Stimulated activated CD4-positive, alpha-beta T cell treated with anti-CD3 and anti-CD28 coated beads, Interleukin-15, amount 100 ng/mL, for 48 hours (primary cell): ENCODE results near the gene PTGES3.

ENCODE experiments used
- DNase-seq, 2 donors: peaks; one replicate each; pipeline ENCODE4 v3.0.0-alpha.2; 2020; ENCODE audit warnings: low read depth in 2 of 2

PTGES3 gene

DNA sequence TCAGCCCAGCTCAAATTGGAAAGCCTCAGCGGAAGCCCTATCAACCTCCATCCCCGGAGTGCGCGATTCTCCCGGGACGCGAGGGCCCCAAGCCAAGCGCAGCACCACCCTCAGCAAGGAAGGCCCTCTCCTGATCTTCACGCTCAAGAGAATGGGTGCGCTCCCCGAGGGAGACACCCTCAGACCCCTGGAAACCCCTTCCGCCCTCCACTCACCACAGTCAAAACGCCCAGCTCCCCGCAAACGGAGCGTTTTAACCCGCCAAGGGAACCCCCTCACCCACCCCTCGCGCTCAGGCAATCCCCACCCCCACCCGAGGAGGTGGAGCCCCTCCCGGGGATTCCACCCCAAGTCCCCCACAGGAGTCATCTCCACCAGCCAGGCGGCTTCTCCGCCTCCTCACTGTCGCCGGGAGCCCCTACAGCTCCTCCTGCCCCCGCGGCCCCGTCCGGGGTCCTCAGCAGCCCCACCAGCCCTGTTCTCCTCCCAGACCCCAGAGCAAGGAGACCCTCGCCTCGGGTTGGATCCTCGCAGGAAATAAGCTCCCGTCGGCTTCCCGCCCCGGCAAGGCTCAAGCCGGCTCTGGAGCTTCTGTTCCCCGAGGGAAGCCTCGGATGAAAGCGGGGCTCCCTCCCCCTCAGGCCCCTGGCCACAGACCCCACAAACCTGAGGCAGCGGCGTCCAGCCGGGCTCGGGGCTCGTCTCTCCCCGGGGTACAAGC is 58.5 kb downstream of the PTGES3 start:
- no peak for DNase-seq

DNA sequence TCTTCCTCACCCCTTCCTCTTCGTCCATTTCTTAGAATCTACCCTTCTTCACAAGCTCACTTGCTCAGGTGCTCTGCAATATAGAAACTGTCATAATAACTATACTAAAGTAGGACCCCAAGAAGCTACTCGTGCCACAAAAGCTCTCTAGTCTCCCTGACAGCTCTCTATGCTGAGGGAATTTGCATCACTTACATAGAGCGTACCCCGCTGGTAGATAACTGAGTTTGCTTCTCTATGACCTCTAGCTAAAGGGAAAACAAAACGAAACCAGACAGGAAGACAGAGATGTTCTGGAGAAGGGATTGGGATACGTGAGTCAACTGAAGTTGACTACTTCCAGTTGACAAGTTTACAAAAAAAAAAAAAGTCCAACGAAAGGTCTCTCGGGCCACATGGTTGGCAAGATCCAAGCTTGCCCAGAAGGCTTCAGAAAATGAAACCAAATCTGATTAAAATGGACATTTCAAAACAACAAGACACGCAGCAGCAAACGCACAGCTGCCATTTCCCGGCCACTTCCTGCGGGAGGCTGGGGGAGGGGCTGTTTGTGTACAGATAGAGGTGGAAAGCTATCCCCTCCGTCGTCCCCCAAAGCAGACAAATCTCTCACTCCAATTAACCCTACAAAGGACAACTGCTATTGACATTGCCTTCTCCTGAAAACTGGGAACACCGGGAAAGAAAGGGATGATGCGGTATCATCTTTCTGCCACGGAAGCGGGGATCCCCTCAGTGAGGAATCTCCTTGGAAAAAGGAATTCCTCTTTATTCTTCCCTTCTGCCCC is 59.2 kb downstream of the PTGES3 start:
- DNase-seq, result no peak

DNA sequence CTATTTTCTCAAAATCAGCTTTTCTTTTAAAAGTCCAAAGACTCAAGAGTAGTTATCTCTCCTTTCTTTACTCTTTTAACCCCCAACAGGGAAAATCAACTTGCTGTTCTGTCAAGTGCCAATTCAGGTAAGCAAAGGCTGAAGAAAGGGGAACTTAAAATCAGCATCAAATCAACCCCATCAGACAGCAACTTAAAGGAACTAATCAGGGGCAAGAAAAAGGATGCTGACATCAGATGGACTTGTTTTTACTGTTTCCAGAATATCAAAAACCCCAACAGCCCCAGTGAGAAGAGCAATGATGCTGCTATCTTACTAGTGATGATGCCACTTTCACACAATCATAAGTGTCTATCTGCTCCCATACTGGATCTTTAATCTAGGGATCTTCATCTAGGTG is 61.4 kb downstream of the PTGES3 start:
- no peak for DNase-seq

DNA sequence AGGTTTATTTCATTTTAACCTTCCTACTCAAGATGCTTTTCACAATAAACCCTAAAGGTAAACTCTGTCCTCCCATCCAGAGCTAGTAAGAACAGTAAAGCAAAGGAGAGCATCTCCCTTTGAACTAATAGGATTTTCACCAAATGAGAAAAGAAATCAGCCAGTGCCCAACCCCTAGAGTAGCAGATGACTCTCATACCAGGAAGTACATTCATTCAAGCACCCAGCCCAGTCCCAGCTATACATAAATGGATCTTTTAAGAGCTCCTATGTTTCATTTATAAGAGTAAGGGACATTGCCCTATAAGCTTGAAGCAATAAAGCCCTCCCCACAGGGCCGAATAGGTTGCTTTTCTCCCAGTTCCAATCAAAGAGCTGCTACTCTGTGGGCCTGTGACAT is 65.5 kb downstream of the PTGES3 start:
- no peak for DNase-seq

DNA sequence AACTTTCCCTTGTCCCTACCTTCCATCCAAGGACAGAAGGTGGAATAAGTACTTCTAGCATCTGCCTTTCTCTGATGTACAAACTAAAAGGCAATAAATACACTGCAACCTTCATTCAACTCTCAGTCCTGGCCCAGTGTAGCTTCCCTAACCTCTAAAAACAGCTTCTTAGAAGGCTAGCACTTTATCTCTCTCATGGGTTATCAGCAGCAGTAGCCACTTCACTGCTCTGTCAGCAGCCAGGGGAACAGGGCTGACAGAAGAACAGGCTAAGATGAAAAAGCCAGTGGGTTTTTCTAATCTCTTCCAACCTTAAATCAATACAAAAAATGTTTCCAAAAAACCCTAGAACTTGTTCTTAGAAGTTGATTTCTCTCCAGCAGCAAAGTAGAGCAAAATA is 71.2 kb downstream of the PTGES3 start:
- DNase-seq, result no peak

DNA sequence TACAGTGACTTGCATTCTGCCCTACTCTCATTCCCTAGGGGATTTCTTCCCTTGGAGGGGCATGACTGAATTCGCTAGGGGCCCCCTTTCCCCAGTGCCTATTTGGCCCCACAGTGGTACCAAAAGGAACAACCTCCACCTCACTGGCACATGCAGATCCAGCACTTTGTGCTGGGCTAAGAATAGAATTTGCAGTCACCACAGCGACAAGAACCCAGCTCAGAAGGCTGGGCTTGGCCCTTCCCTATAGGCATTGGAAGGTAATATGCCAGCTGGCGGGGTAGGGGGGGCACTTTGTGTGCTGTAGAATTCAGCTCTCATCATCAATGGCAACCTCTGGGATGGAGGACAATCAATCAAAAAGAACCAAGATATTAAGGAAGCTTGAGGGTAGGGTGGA is 71.8 kb downstream of the PTGES3 start:
- no peak for DNase-seq

DNA sequence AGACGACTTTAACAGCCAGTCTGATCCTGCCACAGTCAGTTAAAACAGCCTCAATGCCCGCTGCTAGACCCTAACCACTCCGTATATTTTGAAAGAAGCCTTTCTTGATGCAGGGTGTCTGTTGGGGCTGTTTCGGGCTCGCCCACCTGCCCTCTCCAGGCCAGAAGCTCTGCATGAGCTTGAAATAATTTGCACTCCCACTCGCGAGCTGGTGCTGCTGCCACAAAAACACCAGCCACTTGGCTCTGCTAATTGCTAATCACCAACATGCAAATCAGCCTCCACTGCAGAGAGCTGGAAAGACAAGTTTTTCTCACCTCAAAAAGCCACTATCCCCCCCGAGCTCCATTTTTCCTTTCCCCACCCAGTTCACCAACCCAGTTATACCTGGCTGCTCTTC is 73.5 kb downstream of the PTGES3 start:
- DNase-seq, result no peak
